IPS-18a (cell line): ENCODE results near the gene TSBP1.
"Not testable (repeated sequence)": the region's sequence is repeated elsewhere in the genome, so short reads cannot be mapped to it uniquely, and the experiment has no call there.

Experiments used
- H3K27ac ChIP-seq: one replicate; pipeline ENCODE4 v1.5.1; 2013; ENCODE audit warnings: low read length
- H3K27me3 ChIP-seq: one replicate; pipeline ENCODE4 v1.6.1; 2013; ENCODE audit warnings: mild to moderate bottlenecking, low read length; ENCODE audit not compliant: control insufficient read depth, insufficient read depth
- H3K36me3 ChIP-seq: one replicate; pipeline ENCODE4 v1.6.1; 2013; ENCODE audit warnings: low read depth, low read length; ENCODE audit not compliant: control insufficient read depth
- H3K4me1 ChIP-seq: one replicate; pipeline ENCODE4 v1.6.1; 2013; ENCODE audit warnings: low read depth, low read length; ENCODE audit not compliant: control insufficient read depth
- H3K4me3 ChIP-seq: one replicate; pipeline ENCODE4 v1.5.1; 2013; ENCODE audit warnings: low read length
- H3K9ac ChIP-seq: one replicate; pipeline ENCODE4 v1.6.1; 2013; ENCODE audit warnings: mild to moderate bottlenecking, low read length, moderate library complexity
- H3K9me3 ChIP-seq: one replicate; pipeline ENCODE4 v1.6.1; 2013; ENCODE audit warnings: low read depth, low read length; ENCODE audit not compliant: control insufficient read depth

TSBP1 gene

DNA sequence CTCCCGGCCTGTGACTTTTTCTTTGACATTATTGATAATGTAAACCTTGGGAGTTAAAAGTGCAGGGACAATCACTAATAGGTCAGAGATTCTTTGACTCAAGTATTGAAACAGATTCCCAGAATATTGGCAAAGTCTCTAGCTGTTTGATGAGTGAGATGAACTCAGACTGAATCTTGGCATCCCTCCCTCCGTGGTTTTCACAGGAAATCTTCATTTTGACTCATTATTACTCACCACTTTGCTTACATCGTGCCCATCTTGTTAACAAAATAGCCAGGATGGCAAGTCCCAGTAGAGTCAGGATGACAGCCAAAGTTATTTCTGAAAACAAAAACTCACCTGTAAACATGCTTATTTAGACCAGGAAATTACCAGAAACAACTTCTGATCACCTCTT, 2.0 kb downstream of the TSBP1 start:
- no peak overlapping the region for H3K9ac ChIP-seq
- no peaks in the 10 kb centered on the region for H3K27me3 ChIP-seq
- no peaks in the 10 kb centered on the region for H3K9me3 ChIP-seq
- no peaks in the 10 kb centered on the region for H3K36me3 ChIP-seq
- no peak overlapping the region for H3K27ac ChIP-seq
- no peaks in the 10 kb centered on the region for H3K4me1 ChIP-seq
- no peak overlapping the region for H3K4me3 ChIP-seq

DNA sequence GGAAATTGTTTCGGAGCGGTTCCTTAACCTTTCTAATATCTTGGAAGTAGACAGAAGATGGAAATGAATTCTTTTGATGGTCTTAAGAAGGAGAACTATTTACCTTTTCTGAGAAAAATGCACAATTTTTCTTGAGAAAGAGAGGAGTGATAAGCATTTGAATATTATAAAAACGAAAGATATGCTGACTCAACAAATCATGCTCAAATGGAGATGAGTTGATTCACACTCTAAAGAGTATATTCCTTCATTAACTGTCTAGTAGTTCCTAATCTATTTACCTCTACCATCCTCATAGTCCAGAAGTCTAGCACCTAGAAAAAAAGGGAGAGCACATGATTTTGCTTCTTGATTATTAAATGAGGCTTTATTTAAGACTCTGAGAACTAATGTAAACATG, 4.1 kb downstream of the TSBP1 start:
- H3K4me1 ChIP-seq: no peaks in the 10 kb centered on the region
- H3K4me3 ChIP-seq: no peak overlapping the region
- H3K27me3 ChIP-seq: no peaks in the 10 kb centered on the region
- H3K9ac ChIP-seq: no peak overlapping the region
- H3K36me3 ChIP-seq: no peaks in the 10 kb centered on the region
- H3K27ac ChIP-seq: no peak overlapping the region
- H3K9me3 ChIP-seq: no peaks in the 10 kb centered on the region

DNA sequence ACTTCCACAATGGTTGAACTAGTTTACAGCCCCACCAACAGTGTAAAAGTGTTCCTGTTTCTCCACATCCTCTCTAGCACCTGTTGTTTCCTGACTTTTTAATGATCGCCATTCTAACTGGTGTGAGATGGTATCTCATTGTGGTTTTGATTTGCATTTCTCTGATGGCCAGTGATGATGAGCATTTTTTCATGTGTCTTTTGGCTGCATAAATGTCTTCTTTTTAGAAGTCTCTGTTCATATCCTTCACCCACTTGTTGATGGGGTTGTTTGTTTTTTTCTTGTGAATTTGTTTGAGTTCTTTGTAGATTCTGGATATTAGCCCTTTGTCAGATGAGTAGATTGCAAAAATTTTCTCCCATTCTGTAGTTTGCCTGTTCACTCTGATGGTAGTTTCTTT, 12.5 kb downstream of the TSBP1 start:
- H3K9ac ChIP-seq, H3K4me3 ChIP-seq, H3K36me3 ChIP-seq, H3K27ac ChIP-seq, H3K27me3 ChIP-seq, H3K4me1 ChIP-seq, H3K9me3 ChIP-seq: not testable (repeated sequence)

DNA sequence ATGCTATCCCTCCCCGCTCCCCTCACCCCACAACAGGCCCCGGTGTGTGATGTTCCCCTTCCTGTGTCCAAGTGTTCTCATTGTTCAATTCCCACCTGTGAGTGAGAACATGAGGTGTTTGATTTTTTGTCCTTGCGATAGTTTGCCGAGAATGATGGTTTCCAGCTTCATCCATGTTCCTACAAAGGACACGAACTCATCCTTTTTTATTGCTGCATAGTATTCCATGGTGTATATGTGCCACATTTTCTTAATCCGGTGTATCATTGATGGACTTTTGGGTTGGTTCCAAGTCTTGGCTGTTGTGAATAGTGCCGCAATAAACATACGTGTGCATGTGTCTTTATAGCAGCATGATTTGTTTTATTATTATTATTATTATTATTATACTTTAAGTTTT, 13.2 kb downstream of the TSBP1 start:
- H3K9ac ChIP-seq, H3K9me3 ChIP-seq, H3K27me3 ChIP-seq, H3K36me3 ChIP-seq, H3K4me1 ChIP-seq, H3K4me3 ChIP-seq, H3K27ac ChIP-seq: not testable (repeated sequence)

DNA sequence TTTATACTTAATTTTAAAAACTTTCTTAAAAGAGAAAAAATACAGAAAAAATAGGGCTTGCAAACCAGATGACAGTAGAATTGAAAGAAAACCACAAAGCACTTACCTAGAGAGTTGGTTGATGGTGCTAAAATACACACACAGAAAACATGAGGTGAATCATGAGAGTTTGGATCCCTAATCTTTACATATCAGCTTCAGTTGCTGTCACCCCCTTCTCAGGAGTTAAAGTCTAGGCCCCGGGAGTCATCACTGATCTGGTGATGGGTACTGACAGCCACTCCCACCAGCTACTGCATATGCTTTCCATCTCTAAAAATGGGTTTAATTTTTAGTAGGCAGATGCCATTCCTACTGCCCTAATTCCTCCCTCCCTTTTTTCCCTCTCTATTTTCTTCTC, 16.7 kb downstream of the TSBP1 start:
- Histone ChIP-seq H3K36me3 (no peaks in the 10 kb centered on the region), H3K4me3 (no peak overlapping the region), H3K9ac (no peak overlapping the region), H3K4me1 (no peaks in the 10 kb centered on the region), H3K9me3 (no peaks in the 10 kb centered on the region), H3K27ac (no peak overlapping the region), H3K27me3 (no peaks in the 10 kb centered on the region)

DNA sequence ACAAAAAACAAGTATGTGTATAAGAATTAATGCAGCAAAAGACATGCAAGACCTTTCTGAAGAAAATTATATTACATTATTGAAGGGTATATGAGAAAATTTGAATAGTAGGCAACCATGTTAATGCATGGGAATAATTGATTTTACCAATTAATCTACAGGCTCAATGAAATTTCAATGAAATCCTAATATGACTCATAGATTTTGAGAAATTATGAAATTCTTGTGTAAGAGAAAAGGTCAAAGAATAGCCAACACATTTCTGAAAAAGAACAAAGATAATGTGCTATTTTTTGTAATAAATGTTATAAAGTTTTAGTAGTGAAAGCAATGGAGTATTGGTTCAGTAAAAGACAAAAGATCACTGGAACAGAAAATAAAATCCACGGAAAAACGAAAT, 18.4 kb downstream of the TSBP1 start:
- Histone ChIP-seq H3K9ac (no peak overlapping the region), H3K27me3 (no peaks in the 10 kb centered on the region), H3K27ac (no peak overlapping the region), H3K9me3 (no peaks in the 10 kb centered on the region), H3K36me3 (no peaks in the 10 kb centered on the region), H3K4me1 (no peaks in the 10 kb centered on the region), H3K4me3 (no peak overlapping the region)

DNA sequence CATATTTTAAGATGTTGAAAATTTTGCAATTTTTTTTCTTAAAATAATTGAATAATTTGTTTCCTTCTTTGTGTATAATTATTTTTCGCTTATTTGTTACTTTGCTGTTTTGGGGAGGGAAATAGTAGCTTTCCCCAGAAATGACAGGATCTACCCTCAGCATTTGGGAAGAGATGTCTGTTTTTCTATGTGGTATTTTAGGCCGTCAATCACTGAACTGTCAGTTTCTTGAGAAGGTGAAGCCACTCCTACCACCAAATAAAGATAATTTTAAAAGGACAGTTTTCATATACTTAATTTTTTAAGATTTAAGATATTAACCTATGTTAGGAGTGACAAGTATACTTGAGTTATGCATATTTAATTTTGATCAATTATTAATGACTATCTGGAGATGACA, 31.5 kb downstream of the TSBP1 start:
- Histone ChIP-seq H3K4me3 (no peak overlapping the region), H3K4me1 (no peaks in the 10 kb centered on the region)

DNA sequence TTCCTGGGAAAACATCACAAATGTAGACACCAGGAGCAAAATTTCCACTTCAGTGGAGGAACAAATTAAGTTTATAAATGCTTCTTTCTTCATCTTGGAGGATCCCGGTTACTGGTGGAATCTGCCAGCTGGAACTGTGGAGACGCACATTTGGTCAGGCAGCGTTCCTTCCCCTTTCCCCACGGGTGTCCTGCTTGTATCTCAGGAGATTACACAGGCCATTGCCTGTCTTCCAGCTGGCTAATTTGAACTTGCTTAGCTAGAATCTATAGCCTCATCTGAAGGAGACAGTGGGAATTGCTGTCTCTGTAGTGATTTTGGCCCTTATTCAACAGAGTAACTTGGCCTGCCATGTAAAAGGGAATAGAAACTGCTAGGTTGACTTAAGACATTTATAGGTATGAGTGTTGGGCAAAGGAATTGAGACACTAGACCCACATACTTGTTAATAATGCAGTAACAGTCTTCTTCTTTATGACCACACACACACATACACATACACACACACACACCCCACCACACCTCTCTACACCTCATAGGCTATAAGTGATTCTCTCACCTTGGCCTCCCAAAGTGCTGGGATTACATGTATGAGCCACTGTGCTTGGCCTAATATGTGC, 34.4 kb downstream of the TSBP1 start:
- Histone ChIP-seq H3K36me3 (no peaks in the 10 kb centered on the region), H3K4me3 (no peak overlapping the region), H3K27ac (no peak overlapping the region), H3K9me3 (no peaks in the 10 kb centered on the region), H3K4me1 (no peaks in the 10 kb centered on the region), H3K9ac (no peak overlapping the region), H3K27me3 (no peaks in the 10 kb centered on the region)

More for the DNA sequence above, 31.5 kb downstream of the TSBP1 start:
- no peak overlapping the region for H3K27ac ChIP-seq
- H3K9ac ChIP-seq: no peak overlapping the region
- no peaks in the 10 kb centered on the region for H3K27me3 ChIP-seq
- no peaks in the 10 kb centered on the region for H3K9me3 ChIP-seq
- H3K36me3 ChIP-seq: no peaks in the 10 kb centered on the region

DNA sequence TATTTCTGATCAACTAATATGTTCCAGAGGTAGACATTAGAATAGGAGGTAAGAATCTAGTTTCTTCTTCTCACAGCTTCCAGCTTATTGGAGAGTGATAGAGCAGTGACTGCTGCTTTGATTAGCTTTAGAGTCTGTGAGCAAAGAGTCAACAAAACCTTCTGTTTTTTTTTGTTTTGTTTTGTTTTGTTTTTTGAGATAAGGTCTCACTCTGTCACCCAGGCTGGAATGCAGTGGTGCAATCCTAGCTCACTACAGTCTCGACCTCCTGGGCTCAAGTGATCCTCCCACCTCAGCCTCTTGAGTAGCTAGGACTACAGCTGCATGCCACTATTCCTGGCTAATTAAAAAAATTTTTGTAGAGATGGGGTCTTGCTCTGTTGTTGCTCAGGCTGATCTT, 39.3 kb downstream of the TSBP1 start:
- no peaks in the 10 kb centered on the region for H3K27me3 ChIP-seq
- no peak overlapping the region for H3K4me3 ChIP-seq

DNA sequence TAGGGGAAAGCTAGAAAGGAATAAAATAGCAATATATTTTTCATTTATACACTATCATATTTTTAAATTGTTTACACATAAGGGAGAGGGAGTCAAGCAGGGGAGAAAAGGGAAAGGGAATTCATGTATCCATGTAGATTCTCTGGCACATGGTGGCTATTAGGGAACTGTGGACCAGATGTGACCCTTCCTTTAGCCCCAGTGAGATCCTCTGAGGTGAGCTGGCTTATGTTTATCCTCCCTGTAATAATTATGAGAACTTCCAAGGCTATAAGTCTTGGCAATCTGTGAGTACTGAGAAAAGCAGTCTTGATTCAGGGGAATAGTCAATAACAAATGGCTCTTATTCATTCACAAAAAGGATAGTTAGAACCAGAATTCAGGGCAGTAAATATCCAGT, 42.6 kb downstream of the TSBP1 start:
- no peak overlapping the region for H3K27ac ChIP-seq
- H3K36me3 ChIP-seq: no peaks in the 10 kb centered on the region
- H3K4me3 ChIP-seq: no peak overlapping the region
- no peaks in the 10 kb centered on the region for H3K27me3 ChIP-seq
- no peaks in the 10 kb centered on the region for H3K4me1 ChIP-seq
- no peaks in the 10 kb centered on the region for H3K9me3 ChIP-seq
- H3K9ac ChIP-seq: no peak overlapping the region

More for the DNA sequence above, 39.3 kb downstream of the TSBP1 start:
- Histone ChIP-seq H3K9ac (no peak overlapping the region), H3K27ac (no peak overlapping the region), H3K4me1 (no peaks in the 10 kb centered on the region), H3K9me3 (no peaks in the 10 kb centered on the region), H3K36me3 (no peaks in the 10 kb centered on the region)

DNA sequence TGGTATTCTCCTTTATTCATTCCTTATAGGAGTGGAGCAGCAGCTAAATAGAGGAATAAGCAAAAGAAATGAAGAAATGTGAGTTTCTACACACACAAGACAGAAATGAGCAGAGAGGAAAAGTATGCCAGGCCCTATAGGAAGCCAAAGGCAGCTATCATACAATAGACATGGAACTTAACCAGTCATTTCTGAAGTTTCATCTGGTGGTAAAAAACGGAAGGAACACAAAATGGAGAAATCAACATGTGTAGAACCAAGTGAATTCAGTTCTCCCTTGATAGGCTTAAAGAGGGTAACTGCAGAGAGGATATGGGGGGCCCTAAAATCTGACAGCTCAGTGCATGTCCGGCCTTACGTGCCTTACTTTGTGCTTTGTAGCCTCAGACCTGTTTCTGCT, 44.6 kb downstream of the TSBP1 start:
- no peak overlapping the region for H3K27ac ChIP-seq

DNA sequence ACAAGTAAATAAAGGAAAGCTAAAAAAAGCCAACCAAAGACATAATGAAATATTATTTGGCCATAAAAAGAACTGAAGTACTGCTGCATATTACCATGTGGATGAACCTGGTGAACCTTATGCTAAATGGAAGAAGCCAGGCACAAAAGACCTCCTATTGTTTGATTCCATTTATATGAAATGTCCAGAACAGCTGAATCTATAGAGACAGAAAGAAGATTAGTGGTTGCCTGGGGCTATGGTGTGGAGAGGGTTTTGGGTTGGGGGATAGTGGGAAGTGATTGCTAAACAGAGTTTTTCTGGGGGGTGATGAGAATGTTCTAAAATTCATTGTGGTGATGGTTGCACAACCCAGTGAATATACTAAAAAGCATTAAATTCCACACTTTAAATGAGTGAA, 53.2 kb downstream of the TSBP1 start:
- no peak overlapping the region for H3K27ac ChIP-seq
- H3K4me3 ChIP-seq: no peak overlapping the region
- H3K9ac ChIP-seq: no peak overlapping the region
- no peaks in the 10 kb centered on the region for H3K27me3 ChIP-seq
- no peaks in the 10 kb centered on the region for H3K36me3 ChIP-seq
- no peaks in the 10 kb centered on the region for H3K9me3 ChIP-seq
- H3K4me1 ChIP-seq: peaks cover 4% of the 10 kb centered on the region

More for the DNA sequence above, 44.6 kb downstream of the TSBP1 start:
- H3K9ac ChIP-seq: no peak overlapping the region
- no peaks in the 10 kb centered on the region for H3K9me3 ChIP-seq
- no peak overlapping the region for H3K4me3 ChIP-seq
- H3K4me1 ChIP-seq: no peaks in the 10 kb centered on the region
- H3K36me3 ChIP-seq: no peaks in the 10 kb centered on the region
- H3K27me3 ChIP-seq: no peaks in the 10 kb centered on the region
